IPS-11a (cell line): ENCODE data around the gene NT5C3A.
"Not testable (repeated sequence)": the region's sequence is repeated elsewhere in the genome, so short reads cannot be mapped to it uniquely, and the experiment has no call there.

ENCODE experiments used
- H3K4me3 ChIP-seq: one replicate; pipeline ENCODE4 v1.5.1; 2013; ENCODE audit warnings: low read depth, low read length, control low read depth

NT5C3A gene

DNA sequence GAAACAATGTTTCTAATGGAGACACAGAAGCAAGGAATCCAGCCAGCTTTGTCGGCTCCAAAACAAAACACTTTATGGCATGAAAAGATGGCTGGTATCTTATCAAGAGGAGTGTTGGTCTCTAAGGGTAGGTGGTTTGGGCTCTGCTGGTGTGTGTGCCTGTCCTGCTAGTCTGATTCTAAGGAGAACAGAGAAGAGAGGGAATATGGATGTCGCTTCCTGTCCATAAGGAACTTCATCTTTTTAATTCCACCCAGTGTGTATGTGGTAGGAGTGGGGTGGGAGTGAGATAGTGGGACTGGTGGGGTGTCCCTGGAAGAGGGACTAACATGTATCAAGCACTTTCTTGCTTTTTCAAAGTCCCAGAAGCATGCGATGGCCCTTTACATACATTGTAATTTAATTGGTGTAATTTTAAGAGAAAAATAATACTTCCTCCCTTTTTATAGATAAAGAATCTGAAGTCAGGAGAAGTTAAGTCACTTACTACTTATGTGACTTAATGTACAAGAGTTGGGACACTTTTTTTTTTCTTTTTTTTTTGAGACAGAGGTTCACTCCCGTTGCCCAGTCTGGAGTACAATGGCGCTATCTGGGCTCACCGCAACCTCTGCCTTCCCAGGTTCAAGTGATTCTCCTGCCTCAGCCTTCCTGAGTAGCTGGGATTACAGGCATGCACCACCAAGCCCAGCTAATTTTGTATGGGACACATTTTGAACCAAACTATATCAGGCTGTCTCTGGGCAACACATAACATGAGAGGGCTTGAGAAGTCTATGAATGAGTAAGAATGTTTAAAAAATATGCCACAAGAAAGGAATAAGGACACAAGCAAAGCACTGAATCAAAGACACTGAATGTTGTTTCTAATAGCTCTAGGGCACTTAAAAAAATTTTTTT lies 18.8 kb downstream of the NT5C3A start:
- H3K4me3 ChIP-seq: no peak overlapping the region

GRCh38 chr7:33041631-33042428 lies 20.7 kb downstream of the NT5C3A start:
- no peak overlapping the region for H3K4me3 ChIP-seq

DNA sequence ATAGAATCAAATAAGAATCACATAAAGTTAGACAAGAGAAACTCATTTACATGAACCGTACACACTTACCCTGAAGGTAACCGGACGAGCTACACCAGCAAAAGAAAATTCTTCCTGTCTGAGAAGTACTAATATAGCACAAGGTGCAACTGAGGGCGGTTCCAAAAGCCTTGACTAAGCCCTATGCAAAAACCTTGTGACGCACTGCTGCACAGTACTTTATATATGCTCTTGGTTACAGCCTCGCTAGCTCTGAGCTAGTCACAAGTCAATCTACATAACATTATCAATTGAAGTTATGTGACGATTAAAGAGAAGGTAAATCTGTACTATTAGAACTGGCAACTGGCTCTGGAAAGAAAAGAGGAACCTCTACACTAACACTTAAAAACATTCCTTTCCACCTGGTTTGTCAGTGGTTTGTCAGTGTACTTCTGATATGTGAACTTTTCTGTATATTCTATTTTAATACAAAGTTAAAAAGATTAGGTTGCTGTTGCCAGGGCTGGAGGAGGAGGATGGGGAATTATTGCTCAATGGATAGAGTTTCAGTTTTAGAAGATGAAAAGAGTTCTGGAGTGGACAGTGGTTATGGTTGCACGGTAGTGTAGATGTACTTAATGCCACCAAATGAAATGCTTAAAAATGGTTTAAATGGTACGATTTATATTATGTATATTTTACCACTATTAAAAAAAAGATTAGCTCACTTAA lies 21.6 kb downstream of the NT5C3A start:
- no peak overlapping the region for H3K4me3 ChIP-seq

GRCh38 chr7:33039903-33040292 lies 22.7 kb downstream of the NT5C3A start:
- H3K4me3 ChIP-seq: no peak overlapping the region

DNA sequence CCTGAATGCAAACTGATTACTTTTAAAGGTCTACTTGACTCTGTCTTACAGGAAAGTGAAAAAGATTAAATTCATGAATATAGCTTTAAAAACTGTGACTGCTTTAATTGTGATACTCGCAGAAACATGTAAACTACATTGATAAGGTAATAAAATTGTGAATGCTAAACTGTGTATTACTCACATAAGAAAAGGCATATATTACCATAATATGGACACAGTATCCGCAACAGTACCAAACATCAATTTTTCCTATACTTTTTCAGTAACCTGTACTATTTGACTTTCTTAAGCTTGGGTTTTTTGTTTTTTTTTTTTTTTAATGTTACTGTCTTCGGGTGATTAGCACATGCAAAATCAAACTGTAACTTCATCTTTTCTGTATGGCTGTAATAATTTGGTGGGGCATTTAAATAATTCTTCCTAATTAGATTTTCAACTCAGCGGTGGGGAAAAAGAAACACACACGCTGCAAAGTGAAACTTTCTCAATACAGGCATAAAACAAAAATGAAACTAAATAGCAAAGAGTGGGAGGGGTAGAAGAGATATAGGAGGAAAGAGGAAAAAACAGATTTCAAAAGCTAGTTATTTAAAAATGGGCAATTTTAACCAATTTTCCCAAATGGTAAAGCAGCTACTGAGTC lies 23.2 kb downstream of the NT5C3A start:
- no peak overlapping the region for H3K4me3 ChIP-seq

- no peak overlapping the region for H3K4me3 ChIP-seq
These were observed 23.9 kb downstream of the NT5C3A start for GRCh38 chr7:33038639-33039038.

GRCh38 chr7:33035776-33036175 lies 26.8 kb downstream of the NT5C3A start:
- H3K4me3 ChIP-seq: no peak overlapping the region

GRCh38 chr7:33024189-33024757 lies 38.3 kb downstream of the NT5C3A start:
- no peak overlapping the region for H3K4me3 ChIP-seq

GRCh38 chr7:33012364-33012763 lies 50.2 kb downstream of the NT5C3A start:
- no peak overlapping the region for H3K4me3 ChIP-seq

- H3K4me3 ChIP-seq: no peak overlapping the region
These were observed 52.8 kb downstream of the NT5C3A start for GRCh38 chr7:33009734-33010133.

DNA sequence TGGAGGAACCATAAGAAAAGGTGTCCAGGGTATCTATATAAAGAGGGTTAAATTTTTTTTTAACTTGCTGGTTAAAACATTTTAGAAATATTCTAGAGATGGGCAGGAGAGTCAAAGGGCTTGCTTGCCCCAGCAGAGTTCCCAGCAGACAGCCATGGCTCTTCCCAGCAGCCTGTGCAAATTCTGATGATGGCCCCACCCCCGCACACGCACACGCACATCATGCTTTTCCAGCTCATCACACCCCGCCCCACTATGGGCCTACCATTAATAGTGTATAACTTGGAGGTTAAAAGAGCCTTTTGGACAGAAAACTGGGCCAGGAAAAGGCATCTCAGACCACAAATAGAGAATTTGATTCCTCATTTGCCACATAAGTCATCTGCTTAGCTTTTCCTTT lies 56.9 kb downstream of the NT5C3A start:
- H3K4me3 ChIP-seq: not testable (repeated sequence)

- not testable (repeated sequence) for H3K4me3 ChIP-seq
These were observed 57.4 kb downstream of the NT5C3A start for GRCh38 chr7:33005193-33005592.

- H3K4me3 ChIP-seq: not testable (repeated sequence)
These were observed 58.4 kb downstream of the NT5C3A start for GRCh38 chr7:33004104-33004616.

DNA sequence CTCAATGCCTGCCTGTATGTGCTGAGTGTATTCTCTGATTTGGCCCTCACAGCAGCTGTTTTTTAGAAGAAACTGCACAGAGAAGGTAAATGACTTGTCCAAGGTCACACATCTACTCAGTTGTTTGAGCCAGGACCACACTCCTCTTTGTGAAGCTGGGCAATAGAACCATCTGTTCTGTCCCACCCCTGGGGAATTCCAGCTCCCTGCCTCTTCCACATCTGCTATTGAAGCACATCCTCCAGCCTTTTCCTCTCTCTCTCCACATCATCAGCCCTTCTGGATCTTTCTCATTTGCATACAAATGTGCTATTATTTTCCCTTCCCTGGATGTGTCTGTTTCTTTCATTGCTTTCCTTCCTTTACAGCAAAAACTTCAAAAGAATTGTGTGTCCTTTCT lies 59.5 kb downstream of the NT5C3A start:
- not testable (repeated sequence) for H3K4me3 ChIP-seq

DNA sequence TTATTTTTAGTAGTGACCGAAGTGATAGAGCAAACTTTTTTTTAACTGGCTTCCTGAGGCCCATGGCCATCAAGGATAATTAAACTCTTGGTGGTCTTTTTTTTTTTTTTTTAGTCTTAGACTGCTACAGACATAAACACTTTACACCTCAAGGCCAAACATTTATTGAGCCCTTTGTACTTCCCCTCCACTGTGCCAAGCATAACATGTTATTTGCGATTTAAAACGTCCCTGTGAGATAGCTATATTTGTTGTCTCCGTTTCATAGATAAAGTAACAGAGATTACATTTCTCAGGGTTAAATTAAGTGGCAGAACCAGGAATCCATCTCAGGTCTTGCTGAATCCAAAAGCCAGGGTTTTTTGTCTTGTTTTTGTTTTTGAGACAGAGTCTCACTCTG lies 63.2 kb downstream of the NT5C3A start:
- H3K4me3 ChIP-seq: not testable (repeated sequence)

- H3K4me3 ChIP-seq: not testable (repeated sequence)
These were observed 64.0 kb downstream of the NT5C3A start for GRCh38 chr7:32998361-32999171.

DNA sequence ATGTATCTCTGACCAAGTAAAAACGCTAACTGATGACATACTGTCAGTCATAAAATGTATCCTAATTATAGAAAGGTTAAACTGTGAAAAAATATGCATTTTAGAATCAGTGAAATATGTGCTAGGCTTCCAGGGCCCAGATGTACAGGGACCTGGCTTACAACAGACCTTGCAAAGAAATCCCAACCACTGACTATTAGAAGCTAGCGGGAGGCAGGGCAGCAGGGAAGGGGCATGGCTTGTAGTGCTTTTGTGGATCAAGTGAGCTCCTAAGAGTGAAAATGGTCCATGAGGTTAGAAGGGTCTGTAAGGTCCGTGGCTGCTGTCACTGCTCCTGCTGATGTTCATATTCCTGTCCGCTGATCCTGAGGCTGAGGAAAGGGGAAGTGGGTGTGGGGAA lies 64.6 kb downstream of the NT5C3A start:
- H3K4me3 ChIP-seq: not testable (repeated sequence)

DNA sequence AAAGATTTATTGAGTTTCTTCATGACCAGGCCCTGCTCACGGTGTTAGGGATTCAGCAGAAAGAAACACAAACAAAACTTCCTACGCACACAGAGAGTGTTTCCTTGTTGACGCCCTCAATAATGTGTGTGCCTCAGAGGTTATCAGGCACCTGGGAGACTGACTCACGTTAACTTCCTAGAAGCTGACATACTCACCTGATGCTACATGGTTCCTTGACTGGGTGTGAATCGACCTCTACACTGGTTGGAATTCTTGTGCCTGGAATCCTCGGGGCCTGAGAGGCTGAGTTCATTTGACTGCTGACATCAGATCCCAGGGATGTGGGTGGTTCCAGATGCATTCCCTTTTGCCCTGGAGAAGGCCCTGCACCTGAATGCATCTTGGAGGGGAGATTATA lies 69.8 kb downstream of the NT5C3A start:
- H3K4me3 ChIP-seq: not testable (repeated sequence)

DNA sequence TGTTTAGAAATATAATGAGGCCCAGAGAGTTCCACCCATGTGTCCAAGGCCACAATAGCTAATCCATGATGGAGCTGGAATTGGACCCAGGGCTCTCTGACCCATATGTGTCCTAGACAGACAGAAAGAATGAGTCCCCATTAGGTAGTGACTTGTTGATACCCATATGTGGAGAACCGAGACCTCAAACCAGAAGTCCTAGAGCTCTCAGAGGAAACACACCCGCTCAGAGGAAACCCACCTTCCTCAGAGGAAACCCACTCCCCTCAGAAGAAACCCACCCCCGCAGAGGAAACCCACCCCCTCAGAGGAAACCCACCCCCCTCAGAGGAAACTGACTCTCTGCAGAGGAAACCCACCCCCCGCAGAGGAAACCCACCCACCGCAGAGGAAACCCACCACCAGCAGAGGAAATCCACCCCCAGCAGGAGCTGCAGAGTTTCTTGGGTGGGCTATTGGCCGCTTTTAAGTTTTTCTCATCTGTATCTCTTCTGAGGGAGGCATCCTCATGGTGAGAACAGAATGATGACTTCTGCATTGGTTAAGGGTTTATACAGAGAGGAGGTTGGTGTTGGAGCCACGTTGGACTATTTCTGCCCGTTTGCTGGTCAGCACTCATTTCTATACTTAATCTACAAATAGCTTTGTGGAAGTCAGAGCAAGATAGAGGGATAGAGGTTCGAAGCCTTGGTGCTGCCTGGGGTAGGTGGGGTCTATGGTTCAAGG lies 70.4 kb downstream of the NT5C3A start:
- not testable (repeated sequence) for H3K4me3 ChIP-seq
